Measurements from ENCODE around the gene NEK6. TPM values are rescaled to one million over a fixed set of nuclear protein-coding genes. Genes with fewer than 3 reads are reported as not detected.

The NEK6 gene
- total RNA-seq, 2 experiments from 2014 or later: 5.6 to 16.4 TPM

DNA sequence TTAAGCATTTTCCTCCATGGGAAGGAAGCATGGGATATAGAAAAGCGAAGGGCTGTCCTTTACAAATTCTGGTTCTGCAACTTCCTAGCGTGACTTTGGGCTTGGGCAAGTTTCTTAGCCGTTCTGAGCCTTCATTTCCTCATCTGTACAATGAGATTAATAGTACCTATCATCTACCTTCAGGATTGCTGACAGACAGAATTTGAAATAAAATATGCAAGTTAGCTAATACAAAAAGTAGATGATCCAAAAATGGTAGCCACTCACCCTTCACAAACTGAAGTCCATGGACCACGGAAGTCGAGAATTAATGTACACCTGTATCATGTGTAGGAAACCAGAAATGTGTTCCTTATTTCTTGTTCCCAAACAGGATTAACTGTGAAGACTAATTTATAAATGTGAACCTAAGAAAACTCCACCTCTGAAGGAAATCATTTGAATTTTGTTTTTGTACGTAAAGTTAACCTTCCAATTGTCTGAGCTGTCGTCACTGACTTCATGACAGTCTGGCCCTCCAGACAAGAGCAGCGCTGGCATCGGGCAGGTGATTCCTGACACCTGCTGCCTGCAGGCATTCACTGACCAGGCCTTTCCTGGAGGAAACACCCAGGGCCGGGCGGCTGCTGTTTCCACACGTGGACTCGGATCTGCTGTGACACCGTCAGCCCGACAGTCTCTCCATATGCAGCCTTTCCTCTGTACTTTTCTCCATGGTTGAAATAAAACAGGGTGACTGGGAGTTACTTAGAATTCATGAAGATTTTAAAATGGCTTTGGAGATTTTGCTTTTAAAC, 94.1 kb downstream of the NEK6 start:
- Histone ChIP-seq H3K4me2 (ENCODE audit: low read length) (no peak overlapping the region), H4K20me1 (ENCODE audit: insufficient read depth, low read length) (no peaks in the 10 kb centered on the region), H3K4me3 (ENCODE audit: low read depth, low read length, poor library complexity, severe bottlenecking) (no peak overlapping the region), H3K9me2 (ENCODE audit: insufficient read depth, low read length) (no peaks in the 10 kb centered on the region), H3K79me2 (ENCODE audit: insufficient read depth, low read depth, low read length) (no peaks in the 10 kb centered on the region), H3K4me1 (ENCODE audit: insufficient read depth, low read length, poor library complexity, severe bottlenecking) (no peaks in the 10 kb centered on the region), H3K9me3 (ENCODE audit: low read length) (no peaks in the 10 kb centered on the region), H3K36me3 (ENCODE audit: insufficient read depth, low read length) (peaks cover 76% of the 10 kb centered on the region), H2AFZ (ENCODE audit: low read length) (no peak overlapping the region), H3K27ac (ENCODE audit: low read depth, low read length, poor library complexity, severe bottlenecking) (no peak overlapping the region)
- DNase-seq (ENCODE audit: low spot score): no peak
- intact Hi-C loops (cut with micrococcal nuclease; ENCODE audit: unreplicated experiment): no loop called here
- BruUV-seq (replicated peaks): TSS peak; percentile 50
- POLR2A ChIA-PET: interaction anchor here (0.9 kb wide), 1 partner anchor 26 kb away, joined by 3 read pairs; no protein-coding TSS in a partner anchor
- TF ChIP-seq EZH2phosphoT487 (IDR thresholded peaks at IDR 0.05; ENCODE audit: borderline replicate concordance, low read depth, low read length): no peak
- TF ChIP-seq, protein P1, sequence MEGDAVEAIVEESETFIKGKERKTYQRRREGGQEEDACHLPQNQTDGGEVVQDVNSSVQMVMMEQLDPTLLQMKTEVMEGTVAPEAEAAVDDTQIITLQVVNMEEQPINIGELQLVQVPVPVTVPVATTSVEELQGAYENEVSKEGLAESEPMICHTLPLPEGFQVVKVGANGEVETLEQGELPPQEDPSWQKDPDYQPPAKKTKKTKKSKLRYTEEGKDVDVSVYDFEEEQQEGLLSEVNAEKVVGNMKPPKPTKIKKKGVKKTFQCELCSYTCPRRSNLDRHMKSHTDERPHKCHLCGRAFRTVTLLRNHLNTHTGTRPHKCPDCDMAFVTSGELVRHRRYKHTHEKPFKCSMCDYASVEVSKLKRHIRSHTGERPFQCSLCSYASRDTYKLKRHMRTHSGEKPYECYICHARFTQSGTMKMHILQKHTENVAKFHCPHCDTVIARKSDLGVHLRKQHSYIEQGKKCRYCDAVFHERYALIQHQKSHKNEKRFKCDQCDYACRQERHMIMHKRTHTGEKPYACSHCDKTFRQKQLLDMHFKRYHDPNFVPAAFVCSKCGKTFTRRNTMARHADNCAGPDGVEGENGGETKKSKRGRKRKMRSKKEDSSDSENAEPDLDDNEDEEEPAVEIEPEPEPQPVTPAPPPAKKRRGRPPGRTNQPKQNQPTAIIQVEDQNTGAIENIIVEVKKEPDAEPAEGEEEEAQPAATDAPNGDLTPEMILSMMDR (conservative IDR thresholded peaks at IDR 0.05; ENCODE audit: low read length): no peak
- CTCF ChIA-PET (ENCODE audit: unreplicated experiment): interaction anchor here (1.0 kb wide), 1 partner anchor 10 kb away, joined by 3 read pairs; no protein-coding TSS in a partner anchor

DNA sequence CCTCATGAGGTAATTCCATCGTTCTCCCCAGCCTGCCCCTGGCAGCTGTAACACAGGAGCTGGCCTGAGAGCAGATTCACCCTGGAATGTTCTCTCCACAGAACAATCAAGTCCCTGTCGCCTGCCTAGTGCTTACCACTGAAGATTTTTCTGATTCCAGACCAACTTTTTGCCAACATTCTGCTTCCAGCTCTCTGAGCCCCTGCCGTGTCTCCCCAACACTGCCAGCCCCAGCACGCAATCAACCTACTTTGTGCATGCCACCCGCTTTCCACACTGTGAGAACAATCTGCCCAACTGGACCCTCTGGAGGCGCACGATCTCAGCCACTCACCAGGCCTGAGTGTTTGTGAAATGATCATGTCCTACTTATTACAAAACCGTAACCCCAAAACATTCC, 94.9 kb downstream of the NEK6 start:
- Histone ChIP-seq H3K79me2 (ENCODE audit: insufficient read depth, low read depth, low read length) (no peaks in the 10 kb centered on the region), H3K4me1 (ENCODE audit: insufficient read depth, low read length, poor library complexity, severe bottlenecking) (no peaks in the 10 kb centered on the region), H4K20me1 (ENCODE audit: insufficient read depth, low read length) (no peaks in the 10 kb centered on the region), H3K4me2 (ENCODE audit: low read length) (no peak overlapping the region), H3K4me3 (ENCODE audit: low read depth, low read length, poor library complexity, severe bottlenecking) (no peak overlapping the region), H3K9me3 (ENCODE audit: low read length) (no peaks in the 10 kb centered on the region), H3K36me3 (ENCODE audit: insufficient read depth, low read length) (peaks cover 77% of the 10 kb centered on the region), H3K9me2 (ENCODE audit: insufficient read depth, low read length) (no peaks in the 10 kb centered on the region), H2AFZ (ENCODE audit: low read length) (no peak overlapping the region), H3K27ac (ENCODE audit: low read depth, low read length, poor library complexity, severe bottlenecking) (no peak overlapping the region)
- TF ChIP-seq, protein P1 (conservative IDR thresholded peaks at IDR 0.05; ENCODE audit: low read length): no peak
- no peak for TF ChIP-seq EZH2phosphoT487 (IDR thresholded peaks at IDR 0.05; ENCODE audit: borderline replicate concordance, low read depth, low read length)
- POLR2A ChIA-PET: no interaction called here
- BruUV-seq (replicated peaks): no TSS peak
- CTCF ChIA-PET (ENCODE audit: unreplicated experiment): no interaction called here
- DNase-seq (ENCODE audit: low spot score): no peak
- intact Hi-C loops (cut with micrococcal nuclease; ENCODE audit: unreplicated experiment): no loop called here

DNA sequence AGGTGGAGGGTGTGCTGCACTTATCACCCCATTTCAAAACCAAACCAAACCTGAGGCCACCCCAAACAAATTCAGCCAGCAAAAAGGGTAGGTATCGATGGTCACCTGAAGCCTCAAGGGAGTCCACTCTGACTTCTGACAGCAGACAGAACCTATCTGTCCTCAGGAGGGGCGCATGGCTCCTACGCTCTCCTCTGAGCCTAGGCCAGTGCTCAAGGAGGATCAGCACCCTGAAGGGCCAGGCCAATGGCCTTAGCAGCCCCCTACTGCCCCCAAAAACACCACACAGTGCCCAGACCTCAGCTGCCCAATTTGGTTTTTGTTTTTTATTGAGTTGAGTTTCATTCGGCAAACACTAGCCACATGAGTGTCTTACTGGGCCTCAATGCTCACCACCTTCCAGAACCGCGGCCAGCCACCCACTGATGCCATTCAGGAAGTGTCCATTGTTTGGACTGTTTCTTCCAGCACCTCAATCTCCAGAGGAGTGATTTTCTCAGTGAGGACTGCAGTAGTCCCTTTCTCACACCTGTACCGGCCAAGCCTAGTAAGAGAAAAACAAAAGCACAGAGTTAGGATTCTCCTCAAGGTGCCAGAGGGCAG, 95.5 kb downstream of the NEK6 start:
- no TSS peak for BruUV-seq (replicated peaks)
- TF ChIP-seq, protein P1 (conservative IDR thresholded peaks at IDR 0.05; ENCODE audit: low read length): no peak
- TF ChIP-seq EZH2phosphoT487 (IDR thresholded peaks at IDR 0.05; ENCODE audit: borderline replicate concordance, low read depth, low read length): no peak
- Histone ChIP-seq H3K9me2 (ENCODE audit: insufficient read depth, low read length) (no peaks in the 10 kb centered on the region), H3K27ac (ENCODE audit: low read depth, low read length, poor library complexity, severe bottlenecking) (no peak overlapping the region), H3K79me2 (ENCODE audit: insufficient read depth, low read depth, low read length) (0 out of 2 replicates have a peak, but pooled peaks cover 1% of the 10 kb centered on the region), H4K20me1 (ENCODE audit: insufficient read depth, low read length) (peaks cover 3% of the 10 kb centered on the region; the same call in 1 of the 2 replicates), H3K36me3 (ENCODE audit: insufficient read depth, low read length) (peaks cover 70% of the 10 kb centered on the region), H3K4me2 (ENCODE audit: low read length) (no peak overlapping the region), H3K9me3 (ENCODE audit: low read length) (no peaks in the 10 kb centered on the region), H3K4me3 (ENCODE audit: low read depth, low read length, poor library complexity, severe bottlenecking) (no peak overlapping the region), H2AFZ (ENCODE audit: low read length) (no peak overlapping the region), H3K4me1 (ENCODE audit: insufficient read depth, low read length, poor library complexity, severe bottlenecking) (no peaks in the 10 kb centered on the region)
- no peak for DNase-seq (ENCODE audit: low spot score)
- ChIA-PET POLR2A (no interaction called here), CTCF (ENCODE audit: unreplicated experiment) (no interaction called here)
- intact Hi-C loops (cut with micrococcal nuclease; ENCODE audit: unreplicated experiment): no loop called here
